IMR-90 (cell line): ENCODE data around the gene FUT7. TPM values are rescaled to one million over a fixed set of nuclear protein-coding genes. Genes with fewer than 3 reads are reported as not detected.
A peak's percentile ranks its signal among the peaks of the same experiment; 100 is the strongest.

Experiments used
- ATAC-seq: fragments of 200-7000 bp; cut with Tn5 transposase; 2 replicates; pipeline ENCODE4 v1.9.1; 2020; ENCODE audit warnings: low read depth, mild to moderate bottlenecking, moderate library complexity
- Bru-seq: library from RNA; stranded (reverse); fragments of 400-500 nt; gene quantifications from one replicate; lab custom pipeline; 2021; lab: Mats Ljungman, UMichigan
- BruChase-seq, 2 experiments: library from RNA; stranded (reverse); fragments of 400-500 nt; gene quantifications; one replicate each; lab custom pipeline; 2021; lab: Mats Ljungman, UMichigan
- BruUV-seq: library from RNA; stranded (reverse); fragments of 400-500 nt; replicated peaks from 2 replicates; lab custom pipeline; 2021; lab: Mats Ljungman, UMichigan
- CTCF ChIA-PET: fragments of 300-600 bp; formaldehyde crosslinking; extraction: SDS; loops from one replicate; lab custom pipeline; 2021; ENCODE audit warnings: antibody characterized with exemption; lab: Yijun Ruan, JAX
- POLR2A ChIA-PET: fragments of 300-600 bp; sonication (Branson Sonifier 250); formaldehyde crosslinking; loops from one replicate; lab custom pipeline; 2022; ENCODE audit warnings: antibody characterized with exemption; ENCODE audit not compliant: unreplicated experiment; lab: Charles Lee
- DNase-seq: peaks from one replicate; pipeline ENCODE4 v3.0.0; 2013
- H2AFZ ChIP-seq: replicated peaks from 2 replicates; pipeline ENCODE3; 2013; ENCODE audit warnings: low read length, mild to moderate bottlenecking; ENCODE audit not compliant: poor library complexity
- H2AK5ac ChIP-seq: 2 replicates; pipeline ENCODE4 v1.6.1; 2013; ENCODE audit warnings: low read depth, low read length, inconsistent platforms
- H2AK9ac ChIP-seq: replicated peaks from 2 replicates; pipeline ENCODE3; 2013; ENCODE audit warnings: mild to moderate bottlenecking, low read depth, low read length, moderate library complexity; ENCODE audit not compliant: poor library complexity
- H2BK120ac ChIP-seq: 2 replicates; pipeline ENCODE4 v1.6.1; 2013; ENCODE audit warnings: low read depth, low read length, inconsistent platforms
- H2BK15ac ChIP-seq: 3 replicates; pipeline ENCODE4 v1.6.1; 2013; ENCODE audit warnings: low read depth, low read length, inconsistent platforms
- H2BK20ac ChIP-seq: 2 replicates; pipeline ENCODE4 v1.6.1; 2013; ENCODE audit warnings: low read depth, mild to moderate bottlenecking, inconsistent platforms, low read length, moderate library complexity
- H2BK5ac ChIP-seq: 2 replicates; pipeline ENCODE4 v1.6.1; 2013; ENCODE audit warnings: mild to moderate bottlenecking, low read depth, low read length, inconsistent platforms; ENCODE audit not compliant: poor library complexity, severe bottlenecking
- H3K14ac ChIP-seq: replicated peaks from 2 replicates; pipeline ENCODE4 v1.6.1; 2013; ENCODE audit warnings: low read depth, low read length, inconsistent platforms
- H3K18ac ChIP-seq: 2 replicates; pipeline ENCODE4 v1.6.1; 2013; ENCODE audit warnings: low read depth, low read length, control low read depth
- H3K23ac ChIP-seq: 2 replicates; pipeline ENCODE4 v1.6.1; 2013; ENCODE audit warnings: low read depth, low read length, inconsistent platforms
- H3K27ac ChIP-seq: 2 replicates; pipeline ENCODE4 v1.5.1; 2013; ENCODE audit warnings: mild to moderate bottlenecking, control low read depth, low read length; ENCODE audit not compliant: insufficient read depth
- H3K27me3 ChIP-seq: 2 replicates; pipeline ENCODE4 v1.6.1; 2013; ENCODE audit warnings: low read length; ENCODE audit not compliant: control insufficient read depth, insufficient read depth
- H3K36me3 ChIP-seq: 2 replicates; pipeline ENCODE4 v1.6.1; 2013; ENCODE audit warnings: low read length, mixed read lengths; ENCODE audit not compliant: control insufficient read depth, insufficient read depth
- H3K4ac ChIP-seq: 2 replicates; pipeline ENCODE4 v1.6.1; 2013; ENCODE audit warnings: low read depth, low read length, inconsistent platforms
- H3K4me1 ChIP-seq: 2 replicates; pipeline ENCODE4 v1.6.1; 2013; ENCODE audit warnings: low read length, mixed read lengths; ENCODE audit not compliant: control insufficient read depth, insufficient read depth
- H3K4me2 ChIP-seq: 2 replicates; pipeline ENCODE4 v1.6.1; 2013; ENCODE audit warnings: low read depth, mild to moderate bottlenecking, control low read depth, low read length, moderate library complexity
- H3K4me3 ChIP-seq: 2 replicates; pipeline ENCODE4 v1.5.1; 2013; ENCODE audit warnings: low read depth, mild to moderate bottlenecking, control low read depth, low read length, moderate library complexity; ENCODE audit not compliant: insufficient read depth
- H3K56ac ChIP-seq: 2 replicates; pipeline ENCODE4 v1.6.1; 2013; ENCODE audit warnings: low read length, inconsistent platforms; ENCODE audit not compliant: insufficient read depth; ENCODE audit errors: extremely low read depth
- H3K79me1 ChIP-seq, 2 experiments: 2 replicates each; pipeline ENCODE4 v1.6.1; 2013; ENCODE audit warnings: low read length in 2 of 2, inconsistent platforms in 1 of 2, low read depth in 1 of 2
- H3K9ac ChIP-seq: 2 replicates; pipeline ENCODE4 v1.6.1; 2013; ENCODE audit warnings: low read depth, low read length, control low read depth
- H3K9me1 ChIP-seq: 2 replicates; pipeline ENCODE4 v1.6.1; 2013; ENCODE audit warnings: low read length, inconsistent platforms; ENCODE audit not compliant: insufficient read depth
- H3K9me3 ChIP-seq: 2 replicates; pipeline ENCODE4 v1.6.1; 2013; ENCODE audit warnings: low read length; ENCODE audit not compliant: control insufficient read depth, insufficient read depth
- H4K20me1 ChIP-seq: 2 replicates; pipeline ENCODE4 v1.6.1; 2013; ENCODE audit warnings: low read length, inconsistent platforms; ENCODE audit not compliant: insufficient read depth
- H4K5ac ChIP-seq: 2 replicates; pipeline ENCODE4 v1.6.1; 2013; ENCODE audit warnings: mild to moderate bottlenecking, low read depth, low read length, control low read depth
- H4K8ac ChIP-seq, 2 experiments: 2 replicates each; pipeline ENCODE4 v1.6.1; 2013; ENCODE audit warnings: low read depth in 2 of 2, low read length in 2 of 2, control low read depth in 1 of 2, inconsistent platforms in 1 of 2
- H4K91ac ChIP-seq: 2 replicates; pipeline ENCODE4 v1.6.1; 2013; ENCODE audit warnings: low read depth, low read length, inconsistent platforms; ENCODE audit not compliant: insufficient read depth
- CTCF ChIP-seq: conservative IDR thresholded peaks from 2 replicates; pipeline ENCODE4 v1.5.1; 2012; ENCODE audit warnings: mild to moderate bottlenecking, low read depth, low read length, improper control_type of control experiment
- MXI1 ChIP-seq: IDR thresholded peaks from 2 replicates; pipeline ENCODE4 v1.6.1; 2012; ENCODE audit warnings: low read depth, mild to moderate bottlenecking, low read length, moderate library complexity, borderline replicate concordance
- NFE2L2 ChIP-seq: fragments of 150-350 bp; IDR thresholded peaks from 2 replicates; pipeline ENCODE4 v1.6.1; 2016; ENCODE audit warnings: low read depth, mild to moderate bottlenecking, low read length
- RFX5 ChIP-seq: IDR thresholded peaks from 2 replicates; pipeline ENCODE4 v1.8.0; 2012; ENCODE audit warnings: low read depth, mild to moderate bottlenecking, low read length, moderate library complexity
- WGBS, 2 experiments: methylation state at CpG; one replicate each; pipeline versions ENCODE4 v1.1.5 to v1.1.7; 2013; ENCODE audit warnings: missing lambda C conversion rate in 2 of 2; ENCODE audit not compliant: insufficient read length in 1 of 2; ENCODE audit errors: extremely low coverage in 2 of 2; 5-methylcytosine and 5-hydroxymethylcytosine counted together
- dilution Hi-C: fragments of 300-500 bp; cut with HindIII; formaldehyde crosslinking; loops from one replicate; pipeline ENCODE4 v1.14.3; 2018; ENCODE audit warnings: low sequenced_read_pairs; ENCODE audit not compliant: unreplicated experiment
- in situ Hi-C: fragments of 300-500 bp; cut with MboI; formaldehyde crosslinking; loops from 3 replicates; pipeline ENCODE4 v1.14.3; 2019; ENCODE audit warnings: low sequenced_read_pairs, inconsistent platforms, mixed read lengths
- intact Hi-C: fragments of 100-400 bp; cut with micrococcal nuclease; formaldehyde crosslinking; loops from 2 replicates; pipeline ENCODE4 v1.10.0; 2022
- long read RNA-seq: library from polyadenylated mRNA; unstranded; transcript quantifications from one replicate; pipeline ENCODE4 v2.0.0, GENCODE V29; 2021; ENCODE audit not compliant: unreplicated experiment
- polyA plus RNA-seq, 3 experiments: library from polyadenylated mRNA; depleted of rRNA; stranded (reverse); fragments of >200 nt; gene quantifications; 2 replicates each; pipeline ENCODE4 v1.2.3, GENCODE V29; 2012; ENCODE audit warnings: low replicate concordance in 1 of 3
- total RNA-seq: library from RNA; depleted of rRNA; stranded (reverse); fragments of >200 nt; gene quantifications from 2 replicates; pipeline ENCODE4 v1.2.3, GENCODE V29; 2012; rRNA removed

FUT7 gene
- total RNA-seq, result not detected in 2 replicates
- polyA plus RNA-seq (2012; rRNA removed), result not detected in 2 replicates
- polyA plus RNA-seq (2012; cell fraction: cytosol; rRNA removed), result not detected in 2 replicates
- polyA plus RNA-seq (2012; cell fraction: nucleus; rRNA removed; ENCODE audit: low replicate concordance), result 0.02 and 0.03 TPM in 2 replicates
- percentile 23 among the genes with signal in this experiment for Bru-seq, nascent RNA
- BruChase-seq, experiment 1, labeled RNA remaining after a 6-hour chase, result not detected
- not detected for BruChase-seq, experiment 2, labeled RNA remaining after a 2-hour chase
- long read RNA-seq, result 0 reads

- Histone ChIP-seq H4K8ac (no peak within 1 kb of the TSS), H3K79me1 (peaks cover 0 to 6% of the 10 kb centered on the region in 2 experiments; a peak in 1 of 4 replicates), H2BK15ac (no peak within 1 kb of the TSS), H4K91ac (no peak within 1 kb of the TSS), H3K9ac (no peak within 1 kb of the TSS), H3K4me1 (peaks cover 5% of the 10 kb centered on the region), H3K23ac (no peak within 1 kb of the TSS), H2BK20ac (no peak within 1 kb of the TSS), H4K20me1 (no peaks in the 10 kb centered on the region; the same call in 1 of the 2 replicates), H3K36me3 (no peaks in the 10 kb centered on the region), H3K14ac (no peak within 1 kb of the TSS), H3K4me2 (no peak within 1 kb of the TSS), H4K5ac (no peak within 1 kb of the TSS), H3K18ac (no peak within 1 kb of the TSS), H3K27me3 (peaks cover 2% of the 10 kb centered on the region; the same call in 1 of the 2 replicates), H3K9me1 (no peaks in the 10 kb centered on the region), H3K27ac (no peak within 1 kb of the TSS), H2BK120ac (no peak within 1 kb of the TSS), H3K4ac (no peak within 1 kb of the TSS), H2BK5ac (no peak within 1 kb of the TSS), H3K56ac (no peak within 1 kb of the TSS), H2AK9ac (no peak within 1 kb of the TSS), H3K4me3 (no peak within 1 kb of the TSS), H2AFZ (no peak within 1 kb of the TSS), H2AK5ac (no peak within 1 kb of the TSS), H3K9me3 (no peaks in the 10 kb centered on the region)
- TF ChIP-seq RFX5 (no peak), CTCF (no peak), MXI1 (no peak), NFE2L2 (no peak)
- POLR2A ChIA-PET, result no interaction called here
- BruUV-seq, result no TSS peak
- in situ Hi-C loops, result loop anchor here (10.0 kb wide), 1 partner anchor 247 kb away; no protein-coding TSS in a partner anchor
- DNase-seq, result no peak
- dilution Hi-C loops, result no loop called here
- 36% methylated on average over 5 of the region's 16 CpGs; no CpG with 5 or more reads in 1 of the 2 experiments for WGBS, 2 experiments
- CTCF ChIA-PET, result no interaction called here
- intact Hi-C loops, result no loop called here
- ATAC-seq, result no peak
These were observed at the start of gene FUT7 for GRCh38 chr9:137031904-137032640. Gene FUT7 (minus strand): TSS chr9:137032088. CDS start chr9:137031991, 97 bp downstream.
